Activated CD8-positive, alpha-beta T cell treated with anti-CD3 and anti-CD28 coated beads for 36 hours (primary cell): ENCODE results near the gene NME7. TPM values are rescaled to one million over a fixed set of nuclear protein-coding genes. Genes with fewer than 3 reads are reported as not detected.

Experiments
- ATAC-seq: fragments of 200-7000 bp; cut with Tn5 transposase; one replicate; pipeline ENCODE4 v1.10.0; 2021; ENCODE audit warnings: mild to moderate bottlenecking, moderate library complexity
- CTCF ChIA-PET: fragments of 350-600 bp; sonication (Branson Sonifier 250); formaldehyde crosslinking; loops from one replicate; lab custom pipeline; 2021; ENCODE audit warnings: antibody characterized with exemption; lab: Charles Lee
- POLR2A ChIA-PET: fragments of 350-600 bp; sonication (Branson Sonifier 250); formaldehyde crosslinking; loops from one replicate; lab custom pipeline; 2021; ENCODE audit warnings: antibody characterized with exemption; lab: Charles Lee
- DNase-seq: peaks from one replicate; pipeline ENCODE4 v3.0.0-alpha.2; 2020
- H3K27ac Mint-ChIP-seq: one replicate; pipeline ENCODE4 v1.8.0; 2021; ENCODE audit warnings: mild to moderate bottlenecking, mixed read lengths
- H3K27me3 Mint-ChIP-seq: one replicate; pipeline ENCODE4 v1.8.0; 2021; ENCODE audit warnings: mixed read lengths
- H3K36me3 Mint-ChIP-seq: one replicate; pipeline ENCODE4 v1.8.0; 2021; ENCODE audit warnings: low read depth, mixed read lengths
- H3K4me1 Mint-ChIP-seq: one replicate; pipeline ENCODE4 v1.8.0; 2021; ENCODE audit warnings: low read depth, mixed read lengths
- H3K4me3 Mint-ChIP-seq: one replicate; pipeline ENCODE4 v1.8.0; 2021; ENCODE audit warnings: mild to moderate bottlenecking, moderate library complexity, mixed read lengths
- H3K9me3 Mint-ChIP-seq: one replicate; pipeline ENCODE4 v1.8.0; 2021; ENCODE audit warnings: mixed read lengths
- CTCF ChIP-seq: fragments of 200-600 bp; IDR thresholded peaks from one replicate; pipeline ENCODE4 v1.8.0; 2022; ENCODE audit warnings: antibody characterized with exemption, mild to moderate bottlenecking
- intact Hi-C: fragments of 100-400 bp; cut with micrococcal nuclease; formaldehyde crosslinking; loops from one replicate; pipeline ENCODE4 v1.10.0; 2022
- total RNA-seq, 2 experiments: library from RNA; stranded (reverse); gene quantifications; one replicate each; pipeline ENCODE4 v1.2.3, GENCODE V29; 2021

The NME7 gene
- total RNA-seq, 2 experiments from 2014 or later, result 15.3 to 17.4 TPM

DNA sequence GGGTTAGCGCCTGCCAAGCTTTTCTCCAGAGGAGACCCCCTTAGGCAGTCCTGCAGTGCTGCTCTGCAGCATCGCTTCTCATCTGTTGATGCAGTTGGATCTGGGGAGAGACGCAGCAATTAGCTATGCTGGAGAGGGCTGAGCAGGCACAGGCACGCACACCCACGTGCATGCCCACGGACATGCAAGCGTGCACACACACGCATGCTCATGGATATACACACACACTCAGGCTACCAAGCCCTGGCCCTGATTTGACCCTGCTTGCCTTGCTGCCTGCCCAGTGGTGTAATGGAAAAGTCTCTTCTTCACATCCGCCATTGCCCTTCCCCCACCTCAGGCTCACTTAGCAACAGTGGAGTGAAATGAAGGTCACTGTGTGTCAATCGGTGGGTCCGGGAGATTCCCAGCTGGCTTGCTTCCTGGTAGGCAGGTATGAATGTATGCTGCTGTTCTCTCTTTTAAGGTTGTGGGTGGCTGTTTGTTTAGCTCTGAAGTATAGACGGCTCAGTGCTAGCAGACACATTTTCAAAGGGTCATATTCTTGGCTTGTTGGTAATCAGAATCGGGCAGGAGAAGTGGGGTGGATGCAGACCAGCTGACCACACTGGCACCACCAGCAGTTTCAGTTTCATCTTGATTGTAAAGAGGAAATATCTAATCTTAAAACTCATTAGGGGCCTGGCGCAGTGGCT lies 251.6 kb downstream of the NME7 start:
- Mint-ChIP-seq H3K36me3 (peaks cover 8% of the 10 kb centered on the region), H3K4me1 (peaks cover 4% of the 10 kb centered on the region), H3K9me3 (no peaks in the 10 kb centered on the region), H3K27me3 (no peaks in the 10 kb centered on the region), H3K27ac (no peak overlapping the region), H3K4me3 (no peak overlapping the region)
- intact Hi-C loops, result no loop called here
- TF ChIP-seq CTCF, result no peak
- CTCF ChIA-PET, result interaction anchor here (1.8 kb wide), 1 partner anchor 513 kb away, joined by 6 read pairs; no protein-coding TSS in a partner anchor
- POLR2A ChIA-PET, result interaction anchor here (0.6 to 0.7 kb wide), 2 partner anchors 14 to 346 kb away, joined by 3 read pairs; no protein-coding TSS in a partner anchor
- ATAC-seq (peak; percentile 37), DNase-seq (no peak)

GRCh38 chr1:169113613-169114119 lies 253.9 kb downstream of the NME7 start:
- H3K27ac Mint-ChIP-seq, result no peak overlapping the region
- intact Hi-C loops, result no loop called here
- ChIA-PET CTCF (no interaction called here), POLR2A (no interaction called here)
- ATAC-seq (no peak), DNase-seq (no peak)
- peaks cover 8% of the 10 kb centered on the region for H3K36me3 Mint-ChIP-seq
- TF ChIP-seq CTCF, result no peak
- no peaks in the 10 kb centered on the region for H3K9me3 Mint-ChIP-seq
- no peaks in the 10 kb centered on the region for H3K27me3 Mint-ChIP-seq
- H3K4me3 Mint-ChIP-seq, result no peak overlapping the region
- H3K4me1 Mint-ChIP-seq, result peaks cover 21% of the 10 kb centered on the region

DNA sequence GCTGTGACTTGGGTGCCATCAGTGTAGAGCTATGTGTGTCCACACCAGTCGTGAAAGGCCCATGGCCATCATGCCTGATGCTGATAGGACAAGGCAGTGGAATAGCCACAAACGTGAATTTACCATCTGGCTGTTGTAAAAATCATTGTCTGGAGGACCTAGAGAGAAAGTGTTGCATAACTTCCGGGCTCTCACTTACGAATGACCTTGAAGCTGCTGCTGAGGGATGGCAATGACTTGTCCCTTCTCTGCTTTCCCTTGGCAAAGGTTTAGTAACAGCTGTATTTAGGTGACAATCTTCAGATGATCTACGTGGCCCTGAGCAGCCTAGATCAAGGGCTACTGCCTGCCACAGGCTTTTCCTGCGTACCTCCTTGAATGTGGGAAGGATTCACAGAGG lies 255.4 kb downstream of the NME7 start:
- Mint-ChIP-seq H3K27me3 (peaks cover 2% of the 10 kb centered on the region), H3K9me3 (no peaks in the 10 kb centered on the region), H3K36me3 (peaks cover 8% of the 10 kb centered on the region), H3K4me3 (no peak overlapping the region), H3K27ac (no peak overlapping the region), H3K4me1 (peaks cover 34% of the 10 kb centered on the region)
- TF ChIP-seq CTCF, result no peak
- intact Hi-C loops, result no loop called here
- ChIA-PET CTCF (interaction anchor here (0.7 to 1.1 kb wide), 2 partner anchors 18 to 530 kb away, joined by 3 read pairs; no protein-coding TSS in a partner anchor), POLR2A (no interaction called here)
- no peak for DNase-seq
- ATAC-seq, result no peak

DNA sequence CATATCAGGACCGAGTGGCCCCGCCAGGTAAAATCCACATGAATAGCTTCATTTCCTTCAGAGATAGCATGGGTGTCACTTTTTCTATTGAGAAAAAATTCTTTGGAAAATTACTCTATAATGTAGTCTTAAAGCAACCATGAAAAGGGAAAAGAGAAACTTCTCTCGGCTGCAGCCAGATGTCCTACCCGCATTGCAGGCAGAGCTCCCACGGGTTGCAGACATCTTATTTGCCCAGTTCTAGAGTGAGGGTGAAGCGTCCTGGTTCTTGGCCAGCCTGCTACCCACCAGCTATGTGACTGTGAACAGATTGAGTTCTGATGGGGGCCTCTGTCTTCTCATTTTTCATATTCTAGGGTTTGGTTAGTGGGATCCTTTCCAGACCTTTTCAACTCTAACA lies 256.1 kb downstream of the NME7 start:
- intact Hi-C loops, result no loop called here
- Mint-ChIP-seq H3K27ac (no peak overlapping the region), H3K27me3 (peaks cover 2% of the 10 kb centered on the region), H3K36me3 (peaks cover 8% of the 10 kb centered on the region), H3K4me1 (peaks cover 36% of the 10 kb centered on the region), H3K9me3 (no peaks in the 10 kb centered on the region), H3K4me3 (no peak overlapping the region)
- DNase-seq, result no peak
- POLR2A ChIA-PET, result interaction anchor here (1.1 kb wide), 1 partner anchor 24 kb away, joined by 5 read pairs; no protein-coding TSS in a partner anchor
- ATAC-seq, result no peak
- no peak for TF ChIP-seq CTCF
- CTCF ChIA-PET, result interaction anchor here (0.7 to 1.1 kb wide), 2 partner anchors 17 to 529 kb away, joined by 3 read pairs; no protein-coding TSS in a partner anchor
